ENCODE measurements around the gene GDPD3. TPM values are rescaled to one million over a fixed set of nuclear protein-coding genes. Genes with fewer than 3 reads are reported as not detected.

The GDPD3 gene
- total RNA-seq, 1 experiment from 2014 or later = 8.4 TPM

- Histone ChIP-seq H3K36me3 (ENCODE audit: control insufficient read depth, insufficient read depth, low read length) (peaks cover 15% of the 10 kb centered on the region), H3K27me3 (replicated peaks; ENCODE audit: control insufficient read depth, insufficient read depth, low read length) (no peaks in the 10 kb centered on the region), H3K4me3 (ENCODE audit: low read depth, low read length) (peak overlapping the region; percentile 98), H3K4me1 (peaks cover 8% of the 10 kb centered on the region; the same call in 1 of the 2 replicates), H3K9me3 (no peaks in the 10 kb centered on the region)
- intact Hi-C loops (cut with micrococcal nuclease; ENCODE audit: unreplicated experiment) = loop anchor here (2.0 to 10.0 kb wide), 4 partner anchors 25 to 1094 kb away; partner anchors contain the start of genes SPNS1, TBX6 and ZNF771
- no peaks in the 10 kb centered on the region for H3K27me3 Mint-ChIP-seq (ENCODE audit: insufficient read depth, unreplicated experiment)
- TSS peak; percentile 53 for BruUV-seq (replicated peaks)
- no peaks in the 10 kb centered on the region for H3K9me3 Mint-ChIP-seq (ENCODE audit: unreplicated experiment)
- peak overlapping the region; percentile 95 for H3K4me3 Mint-ChIP-seq (ENCODE audit: unreplicated experiment)
- no peak for DNase-seq
- peak overlapping the region; percentile 97 for H3K27ac Mint-ChIP-seq (ENCODE audit: unreplicated experiment)
- CTCF ChIA-PET = interaction anchor here (0.6 to 1.1 kb wide), 4 partner anchors 12 to 258 kb away, joined by 3 to 9 read pairs (median 6); partner anchors contain the start of gene TBX6
- no peak for TF ChIP-seq CTCF (IDR thresholded peaks at IDR 0.05; ENCODE audit: insufficient read depth in 1 of 2, low read depth in 1 of 2, low read length in 1 of 2, severe bottlenecking in 1 of 2, unreplicated experiment in 1 of 2)
- H3K36me3 Mint-ChIP-seq (ENCODE audit: insufficient read depth, unreplicated experiment) = peaks cover 72% of the 10 kb centered on the region
- POLR2A ChIA-PET = interaction anchor here (0.6 to 1.9 kb wide), 11 partner anchors 9 to 1170 kb away, joined by 3 to 13 read pairs (median 5); partner anchors contain the start of genes PPP4C, TAOK2, TBC1D10B and TBX6
- peaks cover 19% of the 10 kb centered on the region for H3K4me1 Mint-ChIP-seq (ENCODE audit: low read depth, unreplicated experiment)
These were observed 47.2 kb downstream of the GDPD3 start for GRCh38 chr16:30065943-30066760.

GRCh38 chr16:30065102-30065942 is 48.0 kb downstream of the GDPD3 start, which contains the start of gene ALDOA:
Gene ALDOA (plus strand): TSS chr16:30065760. CDS start chr16:30066898, 1,138 bp downstream.
- Histone ChIP-seq H3K4me1 (peaks cover 8% of the 10 kb centered on the region; the same call in 1 of the 2 replicates), H3K27me3 (replicated peaks; ENCODE audit: control insufficient read depth, insufficient read depth, low read length) (no peaks in the 10 kb centered on the region), H3K9me3 (no peaks in the 10 kb centered on the region), H3K36me3 (ENCODE audit: control insufficient read depth, insufficient read depth, low read length) (peaks cover 14% of the 10 kb centered on the region), H3K4me3 (ENCODE audit: low read depth, low read length) (peak within 1 kb of the TSS; percentile 98)
- ChIA-PET CTCF (interaction anchor here (0.6 to 1.3 kb wide), 6 partner anchors 11 to 258 kb away, joined by 3 to 9 read pairs (median 4); partner anchors contain the start of gene TBX6), POLR2A (interaction anchor here (0.5 to 1.9 kb wide), 13 partner anchors 10 to 1170 kb away, joined by 3 to 13 read pairs (median 5); partner anchors contain the start of genes PPP4C, TAOK2, TBC1D10B and TBX6)
- Mint-ChIP-seq H3K36me3 (ENCODE audit: insufficient read depth, unreplicated experiment) (peaks cover 63% of the 10 kb centered on the region), H3K27me3 (ENCODE audit: insufficient read depth, unreplicated experiment) (no peaks in the 10 kb centered on the region), H3K4me1 (ENCODE audit: low read depth, unreplicated experiment) (peaks cover 19% of the 10 kb centered on the region), H3K4me3 (ENCODE audit: unreplicated experiment) (peak within 1 kb of the TSS; percentile 95), H3K27ac (ENCODE audit: unreplicated experiment) (peak within 1 kb of the TSS; percentile 97), H3K9me3 (ENCODE audit: unreplicated experiment) (no peaks in the 10 kb centered on the region)
- DNase-seq = peak; percentile 95 to 96
- intact Hi-C loops (cut with micrococcal nuclease; ENCODE audit: unreplicated experiment) = loop anchor here (2.0 to 10.0 kb wide), 4 partner anchors 25 to 1093 kb away; partner anchors contain the start of genes SPNS1, TBX6 and ZNF771
- TF ChIP-seq CTCF (IDR thresholded peaks at IDR 0.05; ENCODE audit: insufficient read depth in 1 of 2, low read depth in 1 of 2, low read length in 1 of 2, severe bottlenecking in 1 of 2, unreplicated experiment in 1 of 2) = no peak
- TSS peak; percentile 81 for BruUV-seq (replicated peaks)
